HEK293 (cell line): ENCODE measurements around the gene TMEM198.

ENCODE experiments used
- GLIS2 ChIP-seq: fragments of 450-650 bp; formaldehyde crosslinking; IDR thresholded peaks from 2 replicates; pipeline ENCODE4 v1.5.1; 2016; ENCODE audit warnings: missing biosample characterization, missing genetic modification characterization
- INSM2 ChIP-seq: fragments of 450-650 bp; formaldehyde crosslinking; IDR thresholded peaks from 2 replicates; pipeline ENCODE4 v1.5.1; 2016; ENCODE audit warnings: missing biosample characterization, missing genetic modification characterization
- OSR2 ChIP-seq: fragments of 450-650 bp; formaldehyde crosslinking; IDR thresholded peaks from 2 replicates; pipeline ENCODE4 v1.5.1; 2016; ENCODE audit warnings: missing biosample characterization, missing genetic modification characterization
- PRDM2 ChIP-seq: fragments of 450-650 bp; formaldehyde crosslinking; IDR thresholded peaks from 2 replicates; pipeline ENCODE4 v1.5.1; 2016; ENCODE audit warnings: missing biosample characterization, missing genetic modification characterization, borderline replicate concordance
- PRDM6 ChIP-seq: fragments of 450-650 bp; formaldehyde crosslinking; IDR thresholded peaks from 2 replicates; pipeline ENCODE4 v1.5.1; 2017; ENCODE audit warnings: missing biosample characterization, missing genetic modification characterization
- SP2 ChIP-seq: fragments of 450-650 bp; formaldehyde crosslinking; IDR thresholded peaks from 2 replicates; pipeline ENCODE4 v1.5.1; 2016; ENCODE audit warnings: missing biosample characterization, missing genetic modification characterization
- SP7 ChIP-seq: fragments of 450-650 bp; formaldehyde crosslinking; IDR thresholded peaks from 2 replicates; pipeline ENCODE4 v1.5.1; 2016; ENCODE audit warnings: missing biosample characterization, missing genetic modification characterization
- ZBTB20 ChIP-seq: fragments of 450-650 bp; formaldehyde crosslinking; IDR thresholded peaks from 2 replicates; pipeline ENCODE4 v1.5.1; 2016; ENCODE audit warnings: missing biosample characterization, missing genetic modification characterization
- ZBTB6 ChIP-seq: fragments of 450-650 bp; formaldehyde crosslinking; IDR thresholded peaks from 2 replicates; pipeline ENCODE4 v1.5.1; 2017; ENCODE audit warnings: missing biosample characterization, missing genetic modification characterization
- ZNF10 ChIP-seq: fragments of 450-650 bp; formaldehyde crosslinking; IDR thresholded peaks from 2 replicates; pipeline ENCODE4 v1.5.1; 2017; ENCODE audit warnings: missing biosample characterization, missing genetic modification characterization
- ZNF112 ChIP-seq: fragments of 450-650 bp; formaldehyde crosslinking; IDR thresholded peaks from 2 replicates; pipeline ENCODE4 v1.5.0; 2017; ENCODE audit warnings: missing biosample characterization, missing genetic modification characterization
- ZNF148 ChIP-seq: fragments of 450-650 bp; formaldehyde crosslinking; IDR thresholded peaks from 2 replicates; pipeline ENCODE4 v1.5.0; 2017; ENCODE audit warnings: missing biosample characterization, missing genetic modification characterization, borderline replicate concordance
- ZNF280D ChIP-seq: fragments of 450-650 bp; formaldehyde crosslinking; IDR thresholded peaks from 2 replicates; pipeline ENCODE4 v1.5.1; 2016; ENCODE audit warnings: missing biosample characterization, missing genetic modification characterization
- ZNF311 ChIP-seq: fragments of 450-650 bp; formaldehyde crosslinking; IDR thresholded peaks from 2 replicates; pipeline ENCODE4 v1.5.1; 2017; ENCODE audit warnings: missing biosample characterization, missing genetic modification characterization, borderline replicate concordance
- ZNF354C ChIP-seq: fragments of 450-650 bp; formaldehyde crosslinking; IDR thresholded peaks from 2 replicates; pipeline ENCODE4 v1.5.1; 2016; ENCODE audit warnings: missing biosample characterization, missing genetic modification characterization, low read depth, borderline replicate concordance
- ZNF362 ChIP-seq: fragments of 450-650 bp; formaldehyde crosslinking; IDR thresholded peaks from 2 replicates; pipeline ENCODE4 v1.5.1; 2016; ENCODE audit warnings: missing biosample characterization, missing genetic modification characterization
- ZNF530 ChIP-seq: fragments of 450-650 bp; formaldehyde crosslinking; IDR thresholded peaks from 2 replicates; pipeline ENCODE4 v1.5.1; 2016; ENCODE audit warnings: low read depth, missing biosample characterization, missing genetic modification characterization
- ZNF548 ChIP-seq: fragments of 450-650 bp; formaldehyde crosslinking; IDR thresholded peaks from 2 replicates; pipeline ENCODE4 v1.5.1; 2016; ENCODE audit warnings: missing biosample characterization, missing genetic modification characterization
- ZNF768 ChIP-seq: fragments of 450-650 bp; formaldehyde crosslinking; IDR thresholded peaks from 2 replicates; pipeline ENCODE4 v1.5.1; 2018; ENCODE audit warnings: missing biosample characterization, mild to moderate bottlenecking, missing genetic modification characterization
- ZNF830 ChIP-seq: fragments of 450-650 bp; IDR thresholded peaks from 2 replicates; pipeline ENCODE4 v1.5.0; 2018; ENCODE audit warnings: missing biosample characterization, missing genetic modification characterization, low read depth, mild to moderate bottlenecking, moderate library complexity
- ZSCAN30 ChIP-seq: fragments of 450-650 bp; IDR thresholded peaks from 2 replicates; pipeline ENCODE4 v1.5.1; 2018; ENCODE audit warnings: missing biosample characterization, mild to moderate bottlenecking, missing genetic modification characterization, moderate library complexity

TMEM198 gene

GRCh38 chr2:219543596-219544358, at the start of gene TMEM198, which contains the start of gene CHPF (continued):
- TF ChIP-seq PRDM2 (tag by site-specific recombination) (no peak), ZNF311 (tag by site-specific recombination) (no peak), PRDM6 (tag by site-specific recombination) (no peak), SP7 (tag by site-specific recombination) (0 out of 2 replicates have a peak, but pooled peaks have one; percentile 60), GLIS2 (tag by site-specific recombination) (peak; percentile 96), ZNF830 (tag by site-specific recombination) (no peak), ZNF280D (tag by site-specific recombination) (no peak), ZNF362 (tag by site-specific recombination) (no peak), ZNF112 (tag by site-specific recombination) (no peak), ZNF768 (tag by site-specific recombination) (no peak), SP2 (tag by site-specific recombination) (peak; percentile 91), ZNF530 (tag by site-specific recombination) (no peak), ZBTB6 (peak; percentile 94), ZNF148 (tag by site-specific recombination) (no peak), ZNF548 (no peak), ZSCAN30 (tag by site-specific recombination) (peak; percentile 43; the same call in 1 of the 2 replicates), OSR2 (tag by site-specific recombination) (peak; percentile 53; the same call in 1 of the 2 replicates), INSM2 (tag by site-specific recombination) (no peak), ZNF10 (no peak), ZNF354C (tag by site-specific recombination) (no peak), ZBTB20 (peak; percentile 35; the same call in 1 of the 2 replicates)
